ENCODE measurements around the gene DCBLD1.

- no peak for TF ChIP-seq CTCF (conservative IDR thresholded peaks at IDR 0.05)
- TF ChIP-seq EZH2 (IDR thresholded peaks at IDR 0.05; ENCODE audit: low read depth): no peak
These were observed 24.4 kb downstream of the DCBLD1 start for GRCh38 chr6:117506907-117507306.
